ENCODE measurements around the gene WNT9A.

The WNT9A gene

GRCh38 chr1:227899820-227900449 is 47.8 kb downstream of the WNT9A start:
- DNase-seq (ENCODE audit: low spot score) = no peak
- TF ChIP-seq CTCF (IDR thresholded peaks at IDR 0.05; ENCODE audit: extremely low read depth, insufficient read depth, missing control alignments) = no peak
- in situ Hi-C loops (cut with MboI; ENCODE audit: low pct_unique_long_range_greater_than_20kb, low sequenced_read_pairs, unreplicated experiment) = no loop called here

GRCh38 chr1:227899141-227899819 is 48.5 kb downstream of the WNT9A start:
- TF ChIP-seq CTCF (IDR thresholded peaks at IDR 0.05; ENCODE audit: extremely low read depth, insufficient read depth, missing control alignments) = no peak
- in situ Hi-C loops (cut with MboI; ENCODE audit: low pct_unique_long_range_greater_than_20kb, low sequenced_read_pairs, unreplicated experiment) = no loop called here
- DNase-seq (ENCODE audit: low spot score) = no peak

DNA sequence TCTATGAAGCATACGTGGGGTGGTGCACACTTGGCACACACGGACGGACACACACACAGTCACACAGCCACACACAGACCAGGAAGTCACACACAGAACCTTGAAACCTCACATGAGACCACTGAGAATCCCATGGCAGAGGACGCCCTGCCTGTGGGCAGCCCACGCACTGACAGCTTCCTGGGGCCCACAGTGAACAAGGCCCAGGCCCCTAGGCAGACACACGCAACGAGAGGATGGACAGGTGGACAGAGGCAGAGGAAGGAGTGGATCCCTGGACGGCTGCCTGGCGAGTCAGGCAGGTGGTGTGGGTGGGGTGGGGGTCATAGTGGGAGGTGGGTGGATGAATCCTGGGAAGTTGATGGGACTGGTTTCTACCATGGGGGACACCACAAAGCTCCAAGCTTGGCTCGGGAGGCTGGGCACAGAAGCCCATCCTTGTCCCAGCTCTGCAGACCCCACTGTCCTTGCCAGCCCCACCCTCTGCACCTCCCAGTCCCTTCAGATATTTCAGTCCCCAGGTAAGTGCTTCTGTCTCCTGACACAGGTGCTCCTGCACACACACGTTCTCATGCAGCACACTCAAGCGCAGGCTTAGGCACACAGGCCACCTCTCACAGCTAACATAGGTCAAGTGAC is 49.1 kb downstream of the WNT9A start:
- TF ChIP-seq CTCF (IDR thresholded peaks at IDR 0.05; ENCODE audit: extremely low read depth, insufficient read depth, missing control alignments) = no peak
- in situ Hi-C loops (cut with MboI; ENCODE audit: low pct_unique_long_range_greater_than_20kb, low sequenced_read_pairs, unreplicated experiment) = no loop called here
- no peak for DNase-seq (ENCODE audit: low spot score)

- DNase-seq (ENCODE audit: low spot score) = no peak
- TF ChIP-seq CTCF (IDR thresholded peaks at IDR 0.05; ENCODE audit: extremely low read depth, insufficient read depth, missing control alignments) = no peak
- in situ Hi-C loops (cut with MboI; ENCODE audit: low pct_unique_long_range_greater_than_20kb, low sequenced_read_pairs, unreplicated experiment) = no loop called here
These were observed 49.9 kb downstream of the WNT9A start for GRCh38 chr1:227897704-227898438.

GRCh38 chr1:227896710-227897655 is 50.7 kb downstream of the WNT9A start:
- TF ChIP-seq CTCF (IDR thresholded peaks at IDR 0.05; ENCODE audit: extremely low read depth, insufficient read depth, missing control alignments) = no peak
- no peak for DNase-seq (ENCODE audit: low spot score)
- in situ Hi-C loops (cut with MboI; ENCODE audit: low pct_unique_long_range_greater_than_20kb, low sequenced_read_pairs, unreplicated experiment) = no loop called here
